GM13977 (cell line): ENCODE measurements around the gene ALDH18A1.

Experiments
- DNase-seq: peaks from one replicate; pipeline ENCODE4 v3.0.0; 2012; ENCODE audit warnings: low spot score
- in situ Hi-C: fragments of 300-500 bp; cut with MboI; formaldehyde crosslinking; loops from one replicate; pipeline ENCODE4 v1.12.0; 2022; ENCODE audit warnings: low sequenced_read_pairs, low pct_unique_long_range_greater_than_20kb, mixed read lengths, inconsistent platforms; ENCODE audit not compliant: unreplicated experiment
- TF ChIP-seq, protein P1 (sequence below): IDR thresholded peaks from 2 replicates; pipeline ENCODE4 v1.5.1; 2012; ENCODE audit warnings: mild to moderate bottlenecking, control low read depth; ENCODE audit not compliant: insufficient read depth; ENCODE audit errors: extremely low read depth, missing control alignments

ALDH18A1 gene

DNA sequence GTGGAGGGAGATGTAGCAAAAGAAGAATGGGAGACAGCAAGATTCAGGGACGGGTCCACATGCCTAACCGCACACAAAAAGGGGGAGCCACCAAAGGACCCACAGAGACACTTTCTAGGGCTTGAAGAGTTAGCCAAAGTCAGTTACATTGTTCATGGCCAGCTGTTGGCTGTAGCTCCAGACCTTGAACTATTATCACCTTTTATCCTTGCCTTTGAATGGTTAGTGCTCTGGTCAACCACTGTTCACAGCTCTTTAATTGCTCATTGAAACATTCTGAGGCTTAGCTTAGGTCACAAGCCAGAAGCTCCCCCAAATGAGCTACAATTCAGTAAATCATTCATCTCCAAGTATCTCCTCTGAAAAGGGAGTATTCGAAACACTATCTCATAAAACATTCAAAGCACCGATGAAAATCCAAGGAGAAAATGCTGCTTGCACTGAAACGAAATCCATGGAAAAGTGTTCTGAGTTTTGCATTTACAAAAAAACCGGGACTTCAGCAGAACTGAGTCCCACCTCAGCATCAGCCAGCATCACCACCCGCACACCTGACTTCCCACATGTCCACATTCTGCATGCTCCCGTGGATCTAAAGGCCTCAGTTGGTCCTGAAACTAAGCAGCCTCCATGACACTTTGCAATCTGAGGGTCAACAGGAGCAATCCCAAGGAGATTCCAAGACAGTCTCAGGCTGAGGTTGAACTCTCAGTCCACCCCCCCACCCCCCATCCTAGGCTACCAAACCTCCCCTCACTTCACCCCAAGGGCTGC is 99.3 kb downstream of the ALDH18A1 start:
- DNase-seq: no peak
- TF ChIP-seq, protein P1, sequence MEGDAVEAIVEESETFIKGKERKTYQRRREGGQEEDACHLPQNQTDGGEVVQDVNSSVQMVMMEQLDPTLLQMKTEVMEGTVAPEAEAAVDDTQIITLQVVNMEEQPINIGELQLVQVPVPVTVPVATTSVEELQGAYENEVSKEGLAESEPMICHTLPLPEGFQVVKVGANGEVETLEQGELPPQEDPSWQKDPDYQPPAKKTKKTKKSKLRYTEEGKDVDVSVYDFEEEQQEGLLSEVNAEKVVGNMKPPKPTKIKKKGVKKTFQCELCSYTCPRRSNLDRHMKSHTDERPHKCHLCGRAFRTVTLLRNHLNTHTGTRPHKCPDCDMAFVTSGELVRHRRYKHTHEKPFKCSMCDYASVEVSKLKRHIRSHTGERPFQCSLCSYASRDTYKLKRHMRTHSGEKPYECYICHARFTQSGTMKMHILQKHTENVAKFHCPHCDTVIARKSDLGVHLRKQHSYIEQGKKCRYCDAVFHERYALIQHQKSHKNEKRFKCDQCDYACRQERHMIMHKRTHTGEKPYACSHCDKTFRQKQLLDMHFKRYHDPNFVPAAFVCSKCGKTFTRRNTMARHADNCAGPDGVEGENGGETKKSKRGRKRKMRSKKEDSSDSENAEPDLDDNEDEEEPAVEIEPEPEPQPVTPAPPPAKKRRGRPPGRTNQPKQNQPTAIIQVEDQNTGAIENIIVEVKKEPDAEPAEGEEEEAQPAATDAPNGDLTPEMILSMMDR: no peak
- in situ Hi-C loops: no loop called here
